Adrenal gland (tissue), 12 donors: ENCODE data around the gene DNMBP. TPM values are rescaled to one million over a fixed set of nuclear protein-coding genes. Genes with fewer than 3 reads are reported as not detected.
A peak's percentile ranks its signal among the peaks of the same experiment; 100 is the strongest.

Source experiments
- DNase-seq, 7 donors: peaks; one replicate each; pipeline ENCODE4 v3.0.0-alpha.2; 2019 to 2020
- H3K27ac ChIP-seq, 5 donors: fragments of 200-600 bp; sonication (generic) in 4 of 5; 1 replicate in 3 of 5; 2 replicates in 2 of 5; pipeline versions ENCODE4 v1.5.1 to v1.8.0; 2016 to 2020; ENCODE audit warnings: mild to moderate bottlenecking in 1 of 5
- H3K27me3 ChIP-seq: fragments of 200-600 bp; 2 replicates; pipeline ENCODE4 v1.8.0; 2021
- H3K36me3 ChIP-seq, 2 donors: fragments of 200-600 bp; replicated peaks in 1 of 2; 1 replicate in 1 of 2; 2 replicates in 1 of 2; pipeline versions ENCODE4 v1.5.1 to v1.8.0; 2018 to 2022
- H3K4me1 ChIP-seq, 2 donors: fragments of 200-600 bp; replicated peaks in 1 of 2; 1 replicate in 1 of 2; 2 replicates in 1 of 2; pipeline versions ENCODE4 v1.5.1 to v1.8.0; 2018 to 2021
- H3K4me3 ChIP-seq, 4 donors: fragments of 200-600 bp; sonication (generic) in 3 of 4; one replicate each; pipeline ENCODE4 v1.5.1; 2016 to 2018
- H3K9me3 ChIP-seq, 3 donors: fragments of 200-600 bp; sonication (generic) in 1 of 3; replicated peaks in 1 of 3; 1 replicate in 2 of 3; 2 replicates in 1 of 3; pipeline versions ENCODE4 v1.5.1 to v1.8.0; 2016 to 2021
- CTCF ChIP-seq, 6 experiments: fragments of 450-650 bp in 4 of 6; fragments of 200-600 bp in 2 of 6; sonication (generic) in 1 of 6; IDR thresholded peaks; 1 replicate in 5 of 6; 2 replicates in 1 of 6; pipeline versions ENCODE4 v1.5.1 to v1.8.0; 2016 to 2021; ENCODE audit warnings: antibody characterized with exemption in 6 of 6, mild to moderate bottlenecking in 2 of 6, moderate library complexity in 1 of 6
- POLR2A ChIP-seq, 2 donors: fragments of 450-650 bp; IDR thresholded peaks; one replicate each; pipeline ENCODE4 v1.6.1; 2017; ENCODE audit warnings: antibody characterized with exemption in 2 of 2, mild to moderate bottlenecking in 2 of 2, moderate library complexity in 1 of 2
- WGBS, 4 donors: extraction: QIAGEN DNeasy Blood & Tissue Kit in 2 of 4; methylation state at CpG; one replicate each; pipeline versions ENCODE4 v1.1.5 to v1.1.7; 2013 to 2017; 5-methylcytosine and 5-hydroxymethylcytosine counted together
- intact Hi-C, 2 donors: fragments of 100-400 bp; cut with DNase I; formaldehyde crosslinking; loops; one replicate each; pipeline versions ENCODE4 v1.14.1 to v1.15.0; 2022 to 2023
- polyA plus RNA-seq, 3 donors: library from polyadenylated mRNA; stranded (reverse); fragments of 200-250 nt in 2 of 3; fragments of 350-450 nt in 1 of 3; fragmentation: Illumina TruSeq in 1 of 3; extraction: RNeasy Lipid Tissue Mini Kit (QIAGEN cat#74804) in 1 of 3; gene quantifications; one replicate each; pipeline ENCODE4 v1.2.3, GENCODE V29; 2013 to 2014
- total RNA-seq, 9 donors: library from RNA; depleted of rRNA in 4 of 9; stranded (reverse); fragments of >200 nt in 4 of 9; fragments of 120-200 nt in 1 of 9; fragmentation: NEBNext Ultra II Directional in 1 of 9; extraction: Animal tissue kit (Norgen Biotek cat#: 25700) in 1 of 9; gene quantifications; one replicate each; pipeline versions ENCODE4 v1.1.0 to v1.2.4, GENCODE V29; 2013 to 2023
- donor health status: healthy with polysubstance abuse.
- donor health status: Bipolar disorder and iron deficiency.
- donor health status: DM: yes; HTN: yes; CAD: no.
- donor health status: DM: no; HTN: no; CAD: no.
- donor health status: DM: no; HTN: no; CAD: no.
- donor health status: DM: yes; HTN: yes; CAD: no.

DNMBP gene
- total and polyA plus RNA-seq, 12 donors = 5.7 to 17.9 (median 12.0) TPM

- H3K36me3 ChIP-seq = no peaks in the 10 kb centered on the region
- intact Hi-C loops = no loop called here
- 76 to 91% (median 82%) methylated on average over 8 of the region's 8 CpGs for WGBS, 4 donors
- H3K27ac ChIP-seq = no peak overlapping the region
- no peaks in the 10 kb centered on the region for H3K9me3 ChIP-seq
- H3K4me1 ChIP-seq = no peaks in the 10 kb centered on the region
- no peak overlapping the region for H3K4me3 ChIP-seq
- DNase-seq = no peak
- H3K27me3 ChIP-seq = no peaks in the 10 kb centered on the region
- TF ChIP-seq POLR2A (IDR thresholded peaks at IDR 0.05) = no peak
- no peak for TF ChIP-seq CTCF (IDR thresholded peaks at IDR 0.05)
These were observed 150.9 kb downstream of the DNMBP start for GRCh38 chr10:99858849-99859248.

- Histone ChIP-seq H3K4me3 (no peak overlapping the region), H3K36me3 (no peaks in the 10 kb centered on the region), H3K9me3 (no peaks in the 10 kb centered on the region), H3K27me3 (no peaks in the 10 kb centered on the region), H3K27ac (no peak overlapping the region), H3K4me1 (no peaks in the 10 kb centered on the region)
- TF ChIP-seq POLR2A (IDR thresholded peaks at IDR 0.05) (no peak), CTCF (IDR thresholded peaks at IDR 0.05) (no peak)
- DNase-seq = no peak
- intact Hi-C loops = no loop called here
- WGBS, 4 donors = 82 to 90% (median 89%) methylated on average over 8 of the region's 8 CpGs
These were observed 154.2 kb downstream of the DNMBP start for GRCh38 chr10:99855479-99856071.

GRCh38 chr10:99854860-99855259, 154.9 kb downstream of the DNMBP start:
- no peaks in the 10 kb centered on the region for H3K9me3 ChIP-seq
- no peaks in the 10 kb centered on the region for H3K36me3 ChIP-seq
- H3K4me1 ChIP-seq = no peaks in the 10 kb centered on the region
- no peak overlapping the region for H3K4me3 ChIP-seq
- no peak overlapping the region for H3K27ac ChIP-seq
- intact Hi-C loops = loop anchor here in 1 of 2 donors (5.0 kb wide), 1 partner anchor 192 kb away; no protein-coding TSS in a partner anchor
- peak in 2 of 7 donors; percentile 16 to 59 for DNase-seq
- WGBS, 4 donors = 38 to 57% (median 53%) methylated on average over 6 of the region's 6 CpGs
- peak in 4 of 6 experiments; percentile 23 to 40 (median 39) for TF ChIP-seq CTCF (IDR thresholded peaks at IDR 0.05)
- TF ChIP-seq POLR2A (IDR thresholded peaks at IDR 0.05) = no peak
- H3K27me3 ChIP-seq = no peaks in the 10 kb centered on the region

GRCh38 chr10:99853655-99854054, 156.1 kb downstream of the DNMBP start:
- 80 to 83% (median 82%) methylated on average over 3 of the region's 3 CpGs for WGBS, 4 donors
- intact Hi-C loops = loop anchor here in 1 of 2 donors (5.0 kb wide), 1 partner anchor 194 kb away; no protein-coding TSS in a partner anchor
- H3K27me3 ChIP-seq = no peaks in the 10 kb centered on the region
- H3K4me3 ChIP-seq = no peak overlapping the region
- H3K36me3 ChIP-seq = no peaks in the 10 kb centered on the region
- no peak for DNase-seq
- H3K27ac ChIP-seq = no peak overlapping the region
- no peaks in the 10 kb centered on the region for H3K9me3 ChIP-seq
- TF ChIP-seq CTCF (IDR thresholded peaks at IDR 0.05) (no peak), POLR2A (IDR thresholded peaks at IDR 0.05) (no peak)
- no peaks in the 10 kb centered on the region for H3K4me1 ChIP-seq
